ENCODE results near the gene TMEM132C.

TMEM132C gene

GRCh38 chr12:128606538-128606937 lies 339.6 kb downstream of the TMEM132C start:
- DNase-seq (ENCODE audit: low read depth): no peak
- TF ChIP-seq, protein P1, sequence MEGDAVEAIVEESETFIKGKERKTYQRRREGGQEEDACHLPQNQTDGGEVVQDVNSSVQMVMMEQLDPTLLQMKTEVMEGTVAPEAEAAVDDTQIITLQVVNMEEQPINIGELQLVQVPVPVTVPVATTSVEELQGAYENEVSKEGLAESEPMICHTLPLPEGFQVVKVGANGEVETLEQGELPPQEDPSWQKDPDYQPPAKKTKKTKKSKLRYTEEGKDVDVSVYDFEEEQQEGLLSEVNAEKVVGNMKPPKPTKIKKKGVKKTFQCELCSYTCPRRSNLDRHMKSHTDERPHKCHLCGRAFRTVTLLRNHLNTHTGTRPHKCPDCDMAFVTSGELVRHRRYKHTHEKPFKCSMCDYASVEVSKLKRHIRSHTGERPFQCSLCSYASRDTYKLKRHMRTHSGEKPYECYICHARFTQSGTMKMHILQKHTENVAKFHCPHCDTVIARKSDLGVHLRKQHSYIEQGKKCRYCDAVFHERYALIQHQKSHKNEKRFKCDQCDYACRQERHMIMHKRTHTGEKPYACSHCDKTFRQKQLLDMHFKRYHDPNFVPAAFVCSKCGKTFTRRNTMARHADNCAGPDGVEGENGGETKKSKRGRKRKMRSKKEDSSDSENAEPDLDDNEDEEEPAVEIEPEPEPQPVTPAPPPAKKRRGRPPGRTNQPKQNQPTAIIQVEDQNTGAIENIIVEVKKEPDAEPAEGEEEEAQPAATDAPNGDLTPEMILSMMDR (IDR thresholded peaks at IDR 0.05; ENCODE audit: low read depth, low read length, missing control alignments): no peak
- no peak overlapping the region for H3K4me3 ChIP-seq (ENCODE audit: low read depth, low read length)

DNA sequence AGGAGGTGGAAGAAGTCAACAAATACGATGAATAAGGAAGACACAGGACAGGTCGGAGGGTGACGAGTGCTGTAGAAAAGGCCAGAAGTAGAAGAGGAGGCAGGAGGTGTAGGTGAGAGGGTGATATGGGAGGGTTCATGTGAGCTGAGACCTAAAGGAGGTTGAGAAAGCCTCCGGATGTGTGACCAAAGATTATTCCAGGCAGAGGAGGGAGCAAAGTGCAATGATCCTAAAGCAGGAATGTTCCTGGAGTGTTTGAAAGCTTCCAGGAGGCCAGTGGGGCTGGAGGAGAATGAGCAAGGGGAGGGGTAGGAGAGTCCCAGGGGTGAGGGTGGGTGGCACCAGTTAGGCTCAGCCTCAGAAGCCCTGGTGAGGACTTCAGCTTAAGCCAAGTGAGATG lies 340.0 kb downstream of the TMEM132C start:
- TF ChIP-seq, protein P1 (IDR thresholded peaks at IDR 0.05; ENCODE audit: low read depth, low read length, missing control alignments): no peak
- no peak for DNase-seq (ENCODE audit: low read depth)
- H3K4me3 ChIP-seq (ENCODE audit: low read depth, low read length): no peak overlapping the region

DNA sequence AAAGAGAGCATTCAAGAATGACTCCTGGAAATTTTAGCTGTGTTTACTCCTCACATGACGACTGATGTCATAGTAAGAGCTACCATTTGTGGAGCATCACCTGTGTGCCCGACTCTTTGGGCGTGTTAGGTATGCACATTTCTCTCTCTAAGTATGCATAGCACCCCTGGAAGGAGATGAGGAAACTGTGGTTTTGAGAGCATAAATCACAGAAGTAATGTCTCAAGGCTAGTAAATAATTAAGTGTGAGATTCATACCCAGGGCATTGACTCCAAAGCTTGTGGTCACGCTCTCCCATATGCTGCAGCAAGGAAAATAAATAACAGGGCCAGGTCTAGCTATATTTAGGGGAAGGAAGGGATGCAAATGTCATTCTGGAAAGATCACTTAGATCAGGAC lies 340.7 kb downstream of the TMEM132C start:
- TF ChIP-seq, protein P1 (IDR thresholded peaks at IDR 0.05; ENCODE audit: low read depth, low read length, missing control alignments): no peak
- H3K4me3 ChIP-seq (ENCODE audit: low read depth, low read length): no peak overlapping the region
- DNase-seq (ENCODE audit: low read depth): no peak

DNA sequence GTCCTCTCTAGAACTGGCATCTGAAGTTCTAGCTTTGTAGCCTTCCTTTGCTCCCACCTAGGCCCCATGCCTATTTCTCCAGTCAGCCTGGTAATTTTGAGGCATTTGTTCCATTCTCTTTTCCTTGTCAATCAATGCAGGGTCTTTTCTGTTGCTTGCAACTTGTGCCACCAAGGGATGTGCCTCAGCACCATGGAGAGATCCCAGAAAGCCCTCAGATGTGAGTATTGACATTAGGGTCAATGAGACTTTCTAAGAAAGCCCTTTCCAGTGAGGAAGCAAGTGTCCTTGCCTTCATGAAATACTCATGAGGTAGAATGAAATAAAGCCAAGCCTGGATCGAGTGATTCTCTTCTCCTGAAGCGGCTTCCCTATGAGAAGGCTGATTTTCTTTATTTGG lies 342.9 kb downstream of the TMEM132C start:
- TF ChIP-seq, protein P1 (IDR thresholded peaks at IDR 0.05; ENCODE audit: low read depth, low read length, missing control alignments): no peak
- DNase-seq (ENCODE audit: low read depth): no peak
- H3K4me3 ChIP-seq (ENCODE audit: low read depth, low read length): no peak overlapping the region

GRCh38 chr12:128611736-128612135 lies 344.8 kb downstream of the TMEM132C start:
- no peak for DNase-seq (ENCODE audit: low read depth)
- TF ChIP-seq, protein P1 (IDR thresholded peaks at IDR 0.05; ENCODE audit: low read depth, low read length, missing control alignments): no peak
- H3K4me3 ChIP-seq (ENCODE audit: low read depth, low read length): no peak overlapping the region

DNA sequence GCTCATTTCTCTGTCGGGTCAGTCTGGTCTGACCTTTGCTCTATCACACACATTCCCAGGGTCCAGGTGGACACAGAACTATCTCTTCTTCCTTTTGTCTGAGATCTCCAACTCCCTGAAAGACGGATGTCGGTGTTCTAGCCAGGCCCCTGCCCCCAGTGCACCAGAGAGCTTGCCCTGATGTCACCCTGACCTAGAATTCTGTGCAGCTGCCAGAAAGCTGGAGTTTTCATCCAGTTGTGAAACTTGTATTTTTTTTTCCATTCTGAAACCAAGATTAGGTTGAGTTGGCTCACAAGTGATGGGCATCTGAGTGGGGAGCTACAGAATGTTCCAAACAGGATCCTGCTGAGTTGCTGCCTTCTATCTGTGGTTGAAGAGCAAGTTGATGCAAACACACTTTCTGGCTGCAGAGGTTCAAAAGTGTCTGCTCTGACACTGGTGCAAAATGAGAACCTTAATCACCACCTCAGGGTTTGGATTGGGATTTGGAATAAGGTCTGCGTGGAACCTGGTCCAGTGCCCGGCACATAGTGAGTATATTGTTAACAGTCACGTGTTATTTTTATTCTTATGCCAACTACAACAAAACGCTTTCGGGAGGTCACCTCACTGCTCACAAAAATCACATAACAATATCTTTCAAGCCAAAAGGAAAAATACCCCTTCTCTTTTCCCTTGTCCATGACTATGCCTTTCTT lies 345.3 kb downstream of the TMEM132C start:
- no peak for DNase-seq (ENCODE audit: low read depth)
- TF ChIP-seq, protein P1 (IDR thresholded peaks at IDR 0.05; ENCODE audit: low read depth, low read length, missing control alignments): no peak
- H3K4me3 ChIP-seq (ENCODE audit: low read depth, low read length): no peak overlapping the region

All from GM12864 (cell line).